GM19238 (cell line): ENCODE results near the gene RARRES1.
"Not testable (repeated sequence)": the region's sequence is repeated elsewhere in the genome, so short reads cannot be mapped to it uniquely, and the experiment has no call there.

Experiments
- DNase-seq: peaks from one replicate; pipeline ENCODE4 v3.0.0; 2011; ENCODE audit warnings: low spot score; ENCODE audit not compliant: insufficient read length

RARRES1 gene

GRCh38 chr3:158696618-158697017, 35.6 kb downstream of the RARRES1 start:
- DNase-seq: no peak

- not testable (repeated sequence) for DNase-seq
Measured at GRCh38 chr3:158693866-158694456, 38.3 kb downstream of the RARRES1 start.

GRCh38 chr3:158685159-158685558, 47.1 kb downstream of the RARRES1 start:
- DNase-seq: no peak

GRCh38 chr3:158683230-158683962, 48.9 kb downstream of the RARRES1 start:
- no peak for DNase-seq

- DNase-seq: no peak
Measured at GRCh38 chr3:158680861-158681260, 51.4 kb downstream of the RARRES1 start.

- no peak for DNase-seq
Measured at GRCh38 chr3:158679547-158680000, 52.7 kb downstream of the RARRES1 start.

- no peak for DNase-seq
Measured at GRCh38 chr3:158678687-158679086, 53.6 kb downstream of the RARRES1 start.

GRCh38 chr3:158672215-158673176, 59.8 kb downstream of the RARRES1 start, which contains the start of gene LXN:
TSS of gene LXN (minus strand) at chr3:158672648. CDS start at chr3:158672478, 170 bp downstream.
- DNase-seq: peak; percentile 79

- no peak for DNase-seq
Measured at GRCh38 chr3:158671821-158672214, 60.4 kb downstream of the RARRES1 start.

- DNase-seq: no peak
Measured at GRCh38 chr3:158668506-158668905, 63.8 kb downstream of the RARRES1 start.

GRCh38 chr3:158666416-158666815, 65.8 kb downstream of the RARRES1 start:
- DNase-seq: no peak

- DNase-seq: no peak
Measured at GRCh38 chr3:158663832-158664231, 68.4 kb downstream of the RARRES1 start.

GRCh38 chr3:158663246-158663645, 69.0 kb downstream of the RARRES1 start:
- DNase-seq: no peak

GRCh38 chr3:158660711-158661110, 71.5 kb downstream of the RARRES1 start:
- no peak for DNase-seq

- peak; percentile 15 for DNase-seq
Measured at GRCh38 chr3:158659454-158660237, 72.6 kb downstream of the RARRES1 start.

GRCh38 chr3:158658889-158659288, 73.4 kb downstream of the RARRES1 start:
- no peak for DNase-seq

GRCh38 chr3:158652463-158652862, 79.8 kb downstream of the RARRES1 start:
- DNase-seq: no peak

GRCh38 chr3:158651192-158651591, 81.1 kb downstream of the RARRES1 start:
- no peak for DNase-seq

- no peak for DNase-seq
Measured at GRCh38 chr3:158649791-158650190, 82.5 kb downstream of the RARRES1 start.
